GM19395 (cell line): ENCODE measurements around the gene LIN7A.
"Not testable (repeated sequence)": the region's sequence is repeated elsewhere in the genome, so short reads cannot be mapped to it uniquely, and the experiment has no call there.

ENCODE experiments used
- ATAC-seq: cut with Tn5 transposase; IDR thresholded peaks from one replicate; pipeline ENCODE4 v1.9.1; 2021; ENCODE audit warnings: mild to moderate bottlenecking, moderate library complexity; ENCODE audit not compliant: unreplicated experiment

The LIN7A gene

GRCh38 chr12:80924437-80924836 is 13.3 kb downstream of the LIN7A start:
- ATAC-seq, result no peak

- ATAC-seq, result no peak
Observed at GRCh38 chr12:80920006-80920405, 17.7 kb downstream of the LIN7A start.

- no peak for ATAC-seq
Observed at GRCh38 chr12:80917651-80918050, 20.1 kb downstream of the LIN7A start.

GRCh38 chr12:80912901-80913770 is 24.6 kb downstream of the LIN7A start:
- no peak for ATAC-seq

GRCh38 chr12:80909370-80909769 is 28.4 kb downstream of the LIN7A start:
- ATAC-seq, result no peak

- ATAC-seq, result no peak
Observed at GRCh38 chr12:80902711-80903110, 35.0 kb downstream of the LIN7A start.

GRCh38 chr12:80901661-80902060 is 36.1 kb downstream of the LIN7A start:
- no peak for ATAC-seq

- no peak for ATAC-seq
Observed at GRCh38 chr12:80895240-80895639, 42.5 kb downstream of the LIN7A start.

- ATAC-seq, result no peak
Observed at GRCh38 chr12:80894179-80894578, 43.6 kb downstream of the LIN7A start.

- ATAC-seq, result peak; percentile 46
Observed at GRCh38 chr12:80892597-80893445, 44.9 kb downstream of the LIN7A start.

- ATAC-seq, result no peak
Observed at GRCh38 chr12:80884651-80885050, 53.1 kb downstream of the LIN7A start.

- ATAC-seq, result no peak
Observed at GRCh38 chr12:80881106-80881505, 56.6 kb downstream of the LIN7A start.

- ATAC-seq, result not testable (repeated sequence)
Observed at GRCh38 chr12:80878452-80878851, 59.3 kb downstream of the LIN7A start.

- ATAC-seq, result no peak
Observed at GRCh38 chr12:80877721-80878265, 59.9 kb downstream of the LIN7A start.

- ATAC-seq, result no peak
Observed at GRCh38 chr12:80872053-80872452, 65.7 kb downstream of the LIN7A start.

- no peak for ATAC-seq
Observed at GRCh38 chr12:80869264-80869663, 68.5 kb downstream of the LIN7A start.

- ATAC-seq, result no peak
Observed at GRCh38 chr12:80868576-80868975, 69.2 kb downstream of the LIN7A start.

- no peak for ATAC-seq
Observed at GRCh38 chr12:80867941-80868340, 69.8 kb downstream of the LIN7A start.

GRCh38 chr12:80864046-80864735 is 73.5 kb downstream of the LIN7A start:
- ATAC-seq, result no peak

- ATAC-seq, result no peak
Observed at GRCh38 chr12:80862531-80862930, 75.2 kb downstream of the LIN7A start.
